HG02840 (cell line): Measurements from ENCODE around the gene CLASP1.
"Not testable (repeated sequence)": the region's sequence is repeated elsewhere in the genome, so short reads cannot be mapped to it uniquely, and the experiment has no call there.

Experiments used
- ATAC-seq: cut with Tn5 transposase; IDR thresholded peaks from one replicate; pipeline ENCODE4 v1.9.1; 2021; ENCODE audit warnings: mild to moderate bottlenecking, moderate library complexity, moderate number of reproducible peaks; ENCODE audit not compliant: unreplicated experiment, low FRiP score

The CLASP1 gene

DNA sequence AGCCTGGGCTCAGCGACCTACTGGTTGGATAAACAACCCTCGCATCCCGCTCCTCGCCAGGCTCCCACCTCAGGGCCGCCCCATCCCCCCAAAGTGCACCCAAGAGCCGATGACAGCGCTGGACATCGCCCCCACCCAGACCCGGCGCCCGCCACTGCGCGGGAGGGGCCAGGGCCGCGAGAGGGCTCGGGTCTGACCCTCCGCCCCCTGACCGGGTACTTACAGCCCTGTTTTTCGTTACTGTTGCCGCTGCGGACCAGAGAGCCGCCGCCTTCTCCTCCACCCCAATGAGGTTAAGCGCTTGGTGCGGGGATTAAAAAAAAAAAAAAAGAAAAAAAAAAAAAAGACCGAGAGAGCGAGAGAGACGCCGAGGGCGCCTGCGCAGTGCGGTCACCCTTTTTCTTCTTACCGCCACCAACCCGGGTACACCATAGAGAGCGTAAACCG is at the start of gene CLASP1:
CLASP1 (minus strand) TSS at position 314 of the 447 bp plus-strand sequence. CDS start 43,567 bp downstream, outside the sequence.
- ATAC-seq = peak; percentile 37

DNA sequence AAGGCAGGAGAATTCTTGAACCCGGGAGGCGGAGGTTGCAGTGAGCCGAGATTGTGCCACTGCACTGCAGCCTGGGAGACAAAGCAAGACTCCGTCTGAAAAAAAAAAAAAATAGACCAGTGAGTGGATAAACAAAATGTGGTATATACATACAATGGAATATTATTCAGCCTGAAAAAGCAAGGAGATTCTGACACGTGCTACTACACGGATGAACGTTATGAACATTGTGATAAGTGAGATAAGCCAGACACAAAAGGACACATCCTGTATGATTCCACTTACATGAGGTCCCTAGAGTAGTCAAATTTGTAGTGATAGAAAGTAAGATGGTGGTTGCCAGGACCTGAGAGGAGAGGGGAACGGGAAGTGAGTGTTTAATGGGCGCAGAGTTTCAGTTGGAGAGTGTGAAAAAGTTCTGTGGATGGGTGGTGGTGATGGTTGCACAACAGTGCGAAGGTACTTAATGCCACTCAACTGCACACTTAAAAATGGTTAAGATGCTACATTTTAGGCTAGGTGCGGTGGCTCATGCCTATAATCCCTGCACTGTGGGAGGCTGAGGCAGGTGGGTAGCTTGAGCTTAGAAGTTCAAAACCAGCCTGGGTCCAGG is 49.2 kb upstream of the CLASP1 start:
- no peak for ATAC-seq

GRCh38 chr2:121697108-121697631 is 47.9 kb upstream of the CLASP1 start:
- no peak for ATAC-seq

GRCh38 chr2:121696410-121696930 is 47.2 kb upstream of the CLASP1 start:
- no peak for ATAC-seq

- no peak for ATAC-seq
Observed at GRCh38 chr2:121695171-121695451, 45.8 kb upstream of the CLASP1 start.

- no peak for ATAC-seq
Observed at GRCh38 chr2:121694398-121695170, 45.3 kb upstream of the CLASP1 start.

DNA sequence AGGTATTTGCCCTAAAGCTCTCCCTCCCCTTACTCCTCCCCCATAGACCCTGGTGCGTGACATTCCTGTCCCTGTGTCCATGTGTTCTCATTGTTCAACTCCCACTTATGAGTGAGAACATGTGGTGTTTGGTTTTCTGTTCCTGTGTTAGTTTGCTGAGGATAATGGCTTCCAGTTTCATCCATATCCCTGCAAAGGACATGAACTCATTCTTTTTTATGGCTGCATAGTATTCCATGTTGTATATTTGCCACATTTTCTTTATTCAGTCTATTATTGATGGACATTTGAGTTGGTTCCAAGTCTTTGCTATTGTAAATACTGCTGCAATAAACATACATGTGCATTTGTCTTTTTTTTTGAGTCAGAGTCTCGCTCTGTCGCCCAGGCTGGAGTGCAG is 41.3 kb upstream of the CLASP1 start:
- not testable (repeated sequence) for ATAC-seq

DNA sequence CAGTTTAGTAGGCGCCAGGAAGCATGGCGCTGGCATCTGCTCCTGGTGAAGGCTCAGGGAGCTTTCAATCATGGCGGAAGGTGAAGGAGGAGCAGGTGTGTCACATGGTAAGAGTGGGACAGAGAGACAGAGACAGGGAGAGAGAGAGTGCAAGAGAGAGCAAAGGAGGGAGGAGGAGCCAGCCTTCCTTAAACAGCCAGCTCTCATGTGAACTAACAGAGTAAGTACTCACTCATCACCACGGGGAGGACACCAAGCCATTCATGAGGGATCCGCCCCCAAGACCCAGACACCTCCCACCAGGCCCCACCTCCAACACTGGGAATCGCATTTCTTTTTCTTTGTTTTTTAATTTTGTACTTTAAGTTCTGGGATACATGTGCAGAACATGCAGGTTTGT is 40.8 kb upstream of the CLASP1 start:
- no peak for ATAC-seq

GRCh38 chr2:121689356-121689755 is 40.1 kb upstream of the CLASP1 start:
- no peak for ATAC-seq

- no peak for ATAC-seq
Observed at GRCh38 chr2:121688820-121689219, 39.6 kb upstream of the CLASP1 start.

DNA sequence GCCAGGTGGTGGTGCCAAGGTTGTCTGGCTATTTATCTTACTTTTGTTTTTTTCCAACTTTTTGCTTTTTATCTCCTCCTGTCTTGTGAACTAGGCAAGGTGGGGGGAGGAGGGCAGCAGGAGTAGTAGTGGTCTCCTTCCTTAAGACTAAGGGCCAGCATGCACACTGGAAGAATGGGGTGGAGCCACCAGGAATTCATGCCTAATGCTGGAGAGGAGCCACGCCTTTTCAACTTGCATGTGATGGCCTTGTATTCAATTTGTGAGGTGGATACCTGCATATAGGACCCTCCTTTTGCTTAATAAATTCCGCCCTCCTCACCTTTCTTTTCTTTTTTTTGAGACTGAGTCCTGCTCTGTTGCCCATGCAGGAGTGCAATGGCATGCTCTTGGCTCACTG is 37.6 kb upstream of the CLASP1 start:
- no peak for ATAC-seq

DNA sequence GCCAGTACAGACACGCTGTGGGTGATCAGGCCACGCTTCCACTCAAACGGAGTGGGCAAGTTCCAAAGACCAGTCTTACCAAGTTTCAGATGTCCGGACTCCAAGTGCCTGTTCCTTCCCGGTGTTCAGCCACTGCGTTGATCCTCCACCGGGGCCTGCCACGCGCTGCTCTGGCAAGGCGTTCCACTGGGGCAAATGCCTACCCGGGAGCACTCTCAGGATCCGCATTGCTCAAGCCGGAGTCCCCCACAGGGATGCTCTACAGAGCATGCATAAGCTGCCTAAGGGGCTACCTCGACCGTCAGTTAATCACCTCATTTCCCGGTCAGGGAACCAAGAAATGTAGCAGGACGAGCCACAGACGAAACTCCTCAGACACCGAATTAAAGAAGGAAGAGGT is 37.0 kb upstream of the CLASP1 start:
- ATAC-seq = no peak

GRCh38 chr2:121682396-121683298 is 33.4 kb upstream of the CLASP1 start:
- ATAC-seq = no peak

DNA sequence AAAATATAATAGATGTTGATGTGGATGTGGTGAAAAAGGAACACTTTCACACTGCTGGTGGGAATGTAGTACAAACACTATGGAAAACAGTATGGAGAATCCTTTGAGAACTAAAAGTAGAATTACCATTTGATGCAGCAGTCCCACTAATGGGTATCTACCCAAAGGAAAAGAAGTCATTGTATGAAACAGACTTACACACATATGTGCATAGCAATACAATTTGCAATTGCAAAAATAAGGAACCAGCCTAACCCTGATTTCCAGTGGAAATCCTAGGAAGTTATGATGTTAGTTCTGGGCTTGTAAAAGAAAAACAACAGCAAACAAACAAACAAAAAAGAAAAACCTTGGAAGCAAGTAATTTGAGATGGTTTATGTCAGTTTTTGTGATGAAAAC is 28.6 kb upstream of the CLASP1 start:
- no peak for ATAC-seq

DNA sequence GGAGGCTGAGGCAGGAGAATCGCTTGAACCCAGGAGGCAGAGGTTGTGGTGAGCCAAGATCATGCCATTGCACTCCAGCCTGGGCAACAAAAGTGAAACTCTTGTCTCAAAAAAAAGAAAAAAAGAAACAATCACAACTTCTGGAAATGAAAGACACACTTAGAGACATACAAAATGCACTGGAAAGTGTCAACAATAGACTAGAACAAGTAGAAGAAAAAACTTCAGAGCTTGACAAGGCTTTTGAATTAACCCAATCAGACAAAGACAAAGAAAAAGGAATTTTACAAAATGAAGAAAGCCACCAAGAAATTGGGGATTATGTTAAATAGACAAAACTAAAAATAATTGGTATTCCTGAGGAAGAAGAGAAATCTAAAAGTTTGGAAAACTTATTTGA is 22.4 kb upstream of the CLASP1 start:
- ATAC-seq = not testable (repeated sequence)

DNA sequence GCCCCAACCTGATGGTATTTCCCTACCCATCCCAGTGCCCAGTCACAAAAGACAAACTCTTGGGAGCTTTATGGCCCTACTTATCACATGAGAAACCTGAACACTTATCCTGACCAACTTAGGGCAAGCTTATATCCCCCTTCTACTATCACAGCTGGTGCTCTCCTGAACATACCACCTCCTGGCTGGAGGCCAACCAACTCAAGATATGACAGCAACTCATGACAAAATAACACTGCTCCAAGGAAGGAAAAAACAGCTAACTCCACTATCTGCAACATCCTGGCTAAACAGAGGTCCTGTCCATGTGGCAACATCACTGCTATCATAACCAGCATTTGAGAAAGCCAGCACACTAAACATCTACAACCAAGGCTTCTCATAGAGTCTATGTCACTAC is 20.9 kb upstream of the CLASP1 start:
- ATAC-seq = no peak

GRCh38 chr2:121667618-121668017 is 18.4 kb upstream of the CLASP1 start:
- no peak for ATAC-seq

DNA sequence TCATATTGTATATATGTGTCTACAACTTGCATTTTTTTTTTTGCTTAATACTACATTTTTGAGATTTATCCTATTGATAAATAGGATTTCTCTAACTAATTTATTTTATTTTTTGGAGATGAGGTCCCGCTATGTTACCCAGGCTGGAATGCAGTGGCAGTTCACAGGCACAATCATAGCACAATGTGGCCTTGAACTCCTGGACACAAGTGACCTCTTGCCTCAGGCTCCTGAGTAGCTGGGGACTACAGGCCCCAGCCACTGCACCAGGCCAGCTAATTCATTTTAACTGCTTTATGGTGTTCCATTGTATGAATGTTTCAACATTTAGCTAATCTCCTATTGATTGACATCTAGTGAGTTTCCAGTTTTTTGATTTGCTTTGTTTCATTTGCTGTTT is 16.8 kb upstream of the CLASP1 start:
- no peak for ATAC-seq

DNA sequence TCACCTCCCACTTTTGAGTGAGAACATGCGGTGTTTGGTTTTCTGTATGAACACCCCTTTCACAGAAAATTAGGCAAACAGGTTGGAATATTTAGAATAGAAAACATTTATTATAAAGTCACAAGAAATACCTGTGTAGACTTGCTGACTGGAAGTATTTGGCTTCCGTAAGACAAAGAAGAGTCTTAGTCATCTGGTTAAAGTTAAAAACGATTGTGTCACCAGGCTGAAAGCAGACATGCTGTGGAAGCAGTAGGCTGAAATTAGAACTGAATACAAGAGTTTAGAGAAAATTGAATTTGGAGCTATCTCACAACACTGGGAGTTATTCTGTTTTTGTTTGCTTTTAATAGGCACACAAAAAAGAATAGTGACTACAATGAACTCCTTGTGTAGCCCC is 16.2 kb upstream of the CLASP1 start:
- ATAC-seq = no peak

GRCh38 chr2:121664713-121665112 is 15.5 kb upstream of the CLASP1 start:
- ATAC-seq = no peak

- no peak for ATAC-seq
Observed at GRCh38 chr2:121664086-121664485, 14.8 kb upstream of the CLASP1 start.
